ENCODE measurements around the gene DNAH1.

Gene DNAH1

DNA sequence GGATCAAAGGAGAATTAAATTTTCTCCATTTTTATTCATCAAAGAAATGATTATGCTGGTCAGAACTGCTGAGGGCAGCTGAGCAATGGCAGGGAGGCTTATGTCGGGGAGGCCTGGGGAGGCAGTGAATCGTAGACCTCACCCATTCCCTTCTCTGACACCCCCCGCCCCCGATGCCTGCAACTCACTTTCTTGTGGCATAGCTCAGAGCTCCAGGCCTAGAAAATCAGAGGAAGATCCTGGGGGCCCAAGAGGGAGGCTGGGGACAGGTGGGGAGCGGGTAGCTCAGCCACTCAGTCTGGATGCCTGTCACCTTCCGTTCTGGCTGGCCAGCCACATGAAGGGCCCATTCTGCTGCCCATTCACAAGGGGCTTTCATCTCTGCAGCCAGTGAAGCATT is 1.1 kb upstream of the DNAH1 start:
- no peaks in the 10 kb centered on the region for H3K79me2 ChIP-seq (ENCODE audit: low read length)
- H3K4me2 ChIP-seq (ENCODE audit: low read depth, low read length): no peak overlapping the region
- H3K27me3 ChIP-seq (replicated peaks; ENCODE audit: insufficient read depth, low read length): no peaks in the 10 kb centered on the region
- H3K27ac ChIP-seq (ENCODE audit: low read length): no peak overlapping the region
- no peak overlapping the region for H2AFZ ChIP-seq (ENCODE audit: low read length)
- H3K36me3 ChIP-seq (replicated peaks; ENCODE audit: insufficient read depth, low read length): no peaks in the 10 kb centered on the region
- DNase-seq: no peak
- H3K4me1 ChIP-seq (ENCODE audit: low read length): peaks cover 25% of the 10 kb centered on the region
- no peak overlapping the region for H3K4me3 ChIP-seq (ENCODE audit: low read length)
- no peaks in the 10 kb centered on the region for H3K9me3 ChIP-seq (replicated peaks; ENCODE audit: insufficient read depth, low read length)
- no peaks in the 10 kb centered on the region for H4K20me1 ChIP-seq (ENCODE audit: insufficient read depth, low read length)
- H3F3A ChIP-seq (ENCODE audit: insufficient read depth, low read length): peaks cover 4% of the 10 kb centered on the region; the same call in 1 of the 2 replicates
- H3K9ac ChIP-seq (ENCODE audit: low read length): no peak overlapping the region
- TF ChIP-seq EZH2phosphoT487 (IDR thresholded peaks at IDR 0.05; ENCODE audit: low read length): no peak
- TF ChIP-seq, protein P1, sequence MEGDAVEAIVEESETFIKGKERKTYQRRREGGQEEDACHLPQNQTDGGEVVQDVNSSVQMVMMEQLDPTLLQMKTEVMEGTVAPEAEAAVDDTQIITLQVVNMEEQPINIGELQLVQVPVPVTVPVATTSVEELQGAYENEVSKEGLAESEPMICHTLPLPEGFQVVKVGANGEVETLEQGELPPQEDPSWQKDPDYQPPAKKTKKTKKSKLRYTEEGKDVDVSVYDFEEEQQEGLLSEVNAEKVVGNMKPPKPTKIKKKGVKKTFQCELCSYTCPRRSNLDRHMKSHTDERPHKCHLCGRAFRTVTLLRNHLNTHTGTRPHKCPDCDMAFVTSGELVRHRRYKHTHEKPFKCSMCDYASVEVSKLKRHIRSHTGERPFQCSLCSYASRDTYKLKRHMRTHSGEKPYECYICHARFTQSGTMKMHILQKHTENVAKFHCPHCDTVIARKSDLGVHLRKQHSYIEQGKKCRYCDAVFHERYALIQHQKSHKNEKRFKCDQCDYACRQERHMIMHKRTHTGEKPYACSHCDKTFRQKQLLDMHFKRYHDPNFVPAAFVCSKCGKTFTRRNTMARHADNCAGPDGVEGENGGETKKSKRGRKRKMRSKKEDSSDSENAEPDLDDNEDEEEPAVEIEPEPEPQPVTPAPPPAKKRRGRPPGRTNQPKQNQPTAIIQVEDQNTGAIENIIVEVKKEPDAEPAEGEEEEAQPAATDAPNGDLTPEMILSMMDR (IDR thresholded peaks at IDR 0.05; ENCODE audit: low read length): no peak
- no peak for TF ChIP-seq EZH2 (optimal IDR thresholded peaks at IDR 0.05; ENCODE audit: low read depth, low read length)
- H3K9me2 ChIP-seq (replicated peaks; ENCODE audit: insufficient read depth, low read length): no peaks in the 10 kb centered on the region

DNA sequence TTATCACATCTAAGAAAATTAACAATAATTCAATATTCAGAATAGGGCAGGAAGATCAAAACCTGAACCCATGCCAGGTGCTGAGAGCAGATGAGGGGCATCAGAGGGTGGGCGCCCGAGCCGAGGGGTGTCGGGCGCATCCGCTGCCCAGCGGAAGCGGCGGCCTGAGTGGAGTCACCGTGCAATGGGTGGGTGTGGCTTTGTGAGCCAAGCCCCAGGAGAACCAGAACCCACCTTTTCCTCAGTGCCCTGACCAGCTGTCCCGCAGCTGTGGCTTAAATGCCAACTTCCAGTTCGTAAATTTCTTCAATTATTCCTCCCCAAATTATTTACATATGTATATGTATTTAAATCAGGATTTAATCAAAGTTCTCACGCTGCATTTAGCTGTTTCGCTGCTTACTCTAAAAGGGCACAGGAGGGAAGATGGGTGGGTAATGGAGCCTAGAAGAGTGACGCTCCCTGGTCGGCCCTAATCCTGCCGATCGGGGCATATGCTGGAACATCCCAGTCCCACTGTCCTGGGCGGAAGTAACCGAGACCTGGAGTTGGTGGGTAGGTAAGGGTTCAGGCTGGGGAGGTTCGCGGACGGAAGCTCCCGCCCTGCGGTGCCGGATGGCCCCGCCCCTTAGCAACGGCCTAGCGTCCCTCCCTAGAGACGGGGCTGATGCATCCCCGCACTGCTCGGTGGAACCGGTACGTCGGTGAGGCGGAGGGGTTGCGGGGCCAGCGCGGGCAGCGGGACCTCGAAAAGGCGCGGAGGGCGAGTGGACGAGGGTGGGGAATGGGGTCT is 1.3 kb downstream of the DNAH1 start:
- Histone ChIP-seq H3K27me3 (replicated peaks; ENCODE audit: insufficient read depth, low read length) (no peaks in the 10 kb centered on the region), H3K9ac (ENCODE audit: low read length) (no peak overlapping the region), H3F3A (ENCODE audit: insufficient read depth, low read length) (peaks cover 4% of the 10 kb centered on the region; the same call in 1 of the 2 replicates), H3K79me2 (ENCODE audit: low read length) (no peaks in the 10 kb centered on the region), H4K20me1 (ENCODE audit: insufficient read depth, low read length) (no peaks in the 10 kb centered on the region), H3K9me3 (replicated peaks; ENCODE audit: insufficient read depth, low read length) (no peaks in the 10 kb centered on the region), H3K4me1 (ENCODE audit: low read length) (peaks cover 19% of the 10 kb centered on the region), H3K36me3 (replicated peaks; ENCODE audit: insufficient read depth, low read length) (no peaks in the 10 kb centered on the region), H2AFZ (ENCODE audit: low read length) (no peak overlapping the region), H3K9me2 (replicated peaks; ENCODE audit: insufficient read depth, low read length) (no peaks in the 10 kb centered on the region), H3K27ac (ENCODE audit: low read length) (no peak overlapping the region), H3K4me2 (ENCODE audit: low read depth, low read length) (peak overlapping the region; percentile 25; the same call in 1 of the 2 replicates), H3K4me3 (ENCODE audit: low read length) (no peak overlapping the region)
- TF ChIP-seq EZH2 (optimal IDR thresholded peaks at IDR 0.05; ENCODE audit: low read depth, low read length): no peak
- TF ChIP-seq EZH2phosphoT487 (IDR thresholded peaks at IDR 0.05; ENCODE audit: low read length): no peak
- TF ChIP-seq, protein P1 (IDR thresholded peaks at IDR 0.05; ENCODE audit: low read length): no peak
- peak; percentile 20 for DNase-seq

DNA sequence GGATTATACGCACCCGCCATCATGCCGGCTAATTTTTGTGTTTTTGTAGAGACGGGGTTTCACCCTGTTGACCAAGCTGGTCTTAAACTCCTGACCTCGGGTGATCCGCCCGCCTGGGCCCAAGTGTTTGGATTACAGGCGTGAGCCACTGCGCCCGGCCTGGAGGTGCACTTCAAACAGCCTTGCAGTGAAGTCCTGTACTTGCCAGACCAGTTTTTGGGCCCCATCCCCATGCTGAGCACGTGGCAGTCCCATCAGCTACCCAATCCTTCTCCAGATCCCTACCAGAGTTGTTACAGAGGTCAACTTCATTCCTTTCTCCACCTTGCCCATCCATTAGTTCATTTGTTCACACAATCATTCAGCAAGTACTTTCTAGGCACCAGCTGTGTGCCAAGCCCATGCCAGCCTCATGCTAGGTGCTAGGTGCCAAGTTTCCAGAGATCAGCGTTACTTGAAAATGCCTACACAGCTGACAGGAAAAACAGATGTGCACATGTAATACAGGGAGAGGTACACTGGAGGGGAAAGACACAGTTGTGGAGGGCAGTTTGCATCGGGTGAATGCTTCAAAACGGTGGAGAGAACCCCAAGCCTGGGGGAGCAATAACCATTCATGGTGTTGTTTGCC is 2.2 kb downstream of the DNAH1 start:
- Histone ChIP-seq H3K9me3 (replicated peaks; ENCODE audit: insufficient read depth, low read length) (no peaks in the 10 kb centered on the region), H3K4me3 (ENCODE audit: low read length) (no peak overlapping the region), H3K79me2 (ENCODE audit: low read length) (no peaks in the 10 kb centered on the region), H2AFZ (ENCODE audit: low read length) (no peak overlapping the region), H4K20me1 (ENCODE audit: insufficient read depth, low read length) (no peaks in the 10 kb centered on the region), H3K9ac (ENCODE audit: low read length) (no peak overlapping the region), H3K27me3 (replicated peaks; ENCODE audit: insufficient read depth, low read length) (no peaks in the 10 kb centered on the region), H3K9me2 (replicated peaks; ENCODE audit: insufficient read depth, low read length) (no peaks in the 10 kb centered on the region), H3K36me3 (replicated peaks; ENCODE audit: insufficient read depth, low read length) (no peaks in the 10 kb centered on the region), H3K27ac (ENCODE audit: low read length) (no peak overlapping the region), H3K4me2 (ENCODE audit: low read depth, low read length) (no peak overlapping the region), H3K4me1 (ENCODE audit: low read length) (peaks cover 14% of the 10 kb centered on the region), H3F3A (ENCODE audit: insufficient read depth, low read length) (peaks cover 3% of the 10 kb centered on the region; the same call in 1 of the 2 replicates)
- DNase-seq: no peak
- TF ChIP-seq EZH2 (optimal IDR thresholded peaks at IDR 0.05; ENCODE audit: low read depth, low read length) (no peak), EZH2phosphoT487 (IDR thresholded peaks at IDR 0.05; ENCODE audit: low read length) (no peak)
- TF ChIP-seq, protein P1 (IDR thresholded peaks at IDR 0.05; ENCODE audit: low read length): no peak
